Measurements from ENCODE around the gene CCDC85B.
A peak's percentile ranks its signal among the peaks of the same experiment; 100 is the strongest.

CCDC85B gene

GRCh38 chr11:65869643-65870306 is 20.7 kb upstream of the CCDC85B start:
- no peak for DNase-seq (ENCODE audit: low spot score)

DNA sequence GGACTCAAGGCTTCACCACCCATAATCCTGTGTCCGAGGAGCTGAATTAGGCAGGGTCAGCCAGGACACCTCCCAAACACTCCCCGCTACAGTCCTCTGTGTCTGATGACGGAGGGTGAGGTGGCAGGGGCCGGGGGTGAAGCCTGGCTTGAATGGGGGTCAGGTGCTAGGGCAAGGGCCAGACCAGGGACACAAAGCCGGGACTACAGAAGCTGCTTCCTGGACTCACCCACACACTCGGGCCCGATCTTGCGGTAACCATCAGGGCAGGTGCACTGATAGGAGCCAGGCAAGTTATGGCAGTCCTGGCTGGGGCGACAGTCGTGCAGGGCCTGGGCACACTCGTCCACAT is 20.2 kb upstream of the CCDC85B start:
- DNase-seq (ENCODE audit: low spot score): no peak

DNA sequence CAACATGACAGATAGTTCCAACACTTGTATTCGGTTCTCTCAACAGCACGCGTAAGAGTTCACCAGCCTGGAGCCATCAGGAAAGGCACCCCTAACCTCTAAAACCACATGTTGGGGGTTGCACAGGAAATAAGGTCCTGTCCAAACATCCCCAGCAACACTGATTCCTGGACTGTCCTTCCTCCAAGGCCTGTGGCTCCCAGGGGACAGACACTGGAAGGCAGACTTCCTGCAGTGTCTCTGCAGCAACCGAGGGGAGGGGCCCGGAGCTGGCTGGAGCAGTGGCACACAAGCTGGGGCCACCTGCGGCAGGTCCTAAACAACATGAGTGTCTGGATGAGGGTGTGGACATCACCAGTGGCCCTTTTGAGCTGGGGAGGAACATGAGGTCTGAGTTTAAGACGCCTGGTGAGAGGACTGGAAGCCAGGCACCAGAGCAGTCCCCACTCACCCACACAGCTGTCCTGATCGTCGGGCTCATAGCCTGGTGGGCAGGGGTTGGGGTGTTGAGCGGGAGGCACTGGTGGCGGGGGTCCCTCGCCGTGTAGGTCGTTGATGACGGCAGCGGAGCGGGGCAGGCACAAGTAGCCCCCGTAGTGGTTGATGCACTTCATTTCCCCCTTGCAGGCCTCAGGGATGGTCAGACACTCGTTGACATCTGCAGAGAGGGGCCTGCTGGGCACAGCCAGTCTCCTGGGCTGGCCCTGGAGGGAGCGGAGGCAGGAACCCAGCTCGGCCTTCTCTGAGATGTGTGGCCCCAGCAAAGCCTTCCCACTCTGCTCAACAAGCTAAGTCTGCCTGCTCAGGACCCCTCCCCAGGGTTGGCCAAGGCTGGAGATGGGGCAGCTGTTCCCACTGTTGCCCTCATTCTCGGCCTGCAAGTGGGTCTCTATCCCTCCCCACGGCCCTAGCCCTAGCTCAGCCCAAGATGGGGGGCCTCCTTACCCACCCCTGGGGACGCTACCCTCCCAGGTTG is 19.5 kb upstream of the CCDC85B start:
- DNase-seq (ENCODE audit: low spot score): no peak

DNA sequence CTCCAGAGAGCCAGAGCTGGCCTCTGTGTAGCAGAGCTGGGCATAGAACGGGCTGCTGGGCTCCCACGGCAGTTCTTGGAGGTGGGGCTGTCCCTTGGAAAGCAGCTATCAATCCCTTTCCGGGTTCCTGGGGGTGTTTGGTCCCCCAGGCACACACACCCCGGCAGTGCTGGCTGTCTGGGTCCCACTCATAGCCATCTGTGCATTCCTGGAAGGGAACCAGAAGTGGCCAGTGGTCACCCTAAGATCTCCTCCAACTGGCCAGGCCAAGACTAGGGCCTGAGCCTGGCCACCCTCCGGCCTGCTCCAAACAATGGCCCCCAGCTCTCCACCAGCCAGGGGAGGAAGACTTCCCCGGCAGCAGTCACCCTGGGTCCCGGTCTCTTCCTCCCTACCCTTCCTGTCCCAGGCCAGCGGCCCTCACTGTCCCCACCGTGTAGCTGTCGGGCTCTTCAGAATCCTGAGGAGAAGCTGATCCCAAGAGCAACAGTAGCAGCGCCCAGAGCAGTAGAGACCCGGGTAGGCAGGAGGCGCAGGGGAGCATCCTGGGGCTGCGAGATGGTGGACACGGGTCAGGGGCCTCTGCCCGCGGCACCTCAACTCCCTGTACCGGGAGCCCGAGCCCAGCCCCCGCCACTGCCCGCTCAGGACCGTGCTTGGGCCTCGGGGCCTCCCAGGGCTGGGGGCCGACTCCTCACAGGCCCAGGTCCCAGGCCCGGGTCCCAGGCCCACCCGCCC is 18.5 kb upstream of the CCDC85B start:
- no peak for DNase-seq (ENCODE audit: low spot score)

GRCh38 chr11:65872586-65873317 is 17.7 kb upstream of the CCDC85B start, which contains the start of gene EFEMP2:
Gene EFEMP2, minus strand, starts transcription at chr11:65872800. Its CDS starts 446 bp downstream, at chr11:65872354.
- DNase-seq (ENCODE audit: low spot score): no peak

DNA sequence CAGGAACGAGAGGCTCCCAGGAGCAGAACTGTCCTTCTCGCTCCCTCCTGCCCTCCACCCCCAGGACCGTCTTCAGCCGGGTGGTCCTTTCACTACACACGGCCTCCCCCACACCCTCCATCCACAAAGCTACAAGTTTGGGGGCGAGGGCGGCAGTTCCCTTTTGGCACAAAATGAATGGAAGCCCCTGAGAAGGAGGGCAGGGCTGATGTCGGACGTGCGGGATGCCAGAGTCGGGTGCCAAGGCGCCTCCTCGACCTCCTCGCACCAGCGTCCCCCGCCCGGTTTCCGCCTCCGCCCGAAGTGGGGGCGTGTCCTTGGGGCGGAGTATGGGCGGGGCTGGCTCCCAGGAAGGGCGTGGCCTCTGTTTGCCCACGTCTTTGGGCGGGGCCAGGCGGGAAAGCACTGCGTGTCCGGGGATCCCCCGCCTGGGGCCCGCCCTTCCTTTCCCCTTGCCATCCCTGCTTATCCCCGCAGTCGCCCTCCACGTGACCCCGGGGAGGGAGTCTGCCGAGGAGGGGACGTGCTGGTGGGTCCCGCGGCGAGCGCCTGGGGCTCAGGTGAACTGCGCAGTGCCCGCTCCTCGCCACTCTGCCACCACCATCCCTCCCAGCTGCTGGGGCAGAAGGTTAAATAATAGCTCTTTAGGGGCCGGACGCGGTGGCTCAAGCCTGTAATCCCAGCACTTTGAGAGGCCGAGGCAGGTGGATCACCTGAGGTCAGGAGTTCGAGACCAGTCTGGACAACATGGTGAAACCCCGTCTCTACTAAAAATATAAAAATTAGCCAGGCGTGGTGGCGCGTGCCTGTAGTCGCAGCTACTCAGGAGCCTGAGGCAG is 16.9 kb upstream of the CCDC85B start:
- DNase-seq (ENCODE audit: low spot score): peak; percentile 96

DNA sequence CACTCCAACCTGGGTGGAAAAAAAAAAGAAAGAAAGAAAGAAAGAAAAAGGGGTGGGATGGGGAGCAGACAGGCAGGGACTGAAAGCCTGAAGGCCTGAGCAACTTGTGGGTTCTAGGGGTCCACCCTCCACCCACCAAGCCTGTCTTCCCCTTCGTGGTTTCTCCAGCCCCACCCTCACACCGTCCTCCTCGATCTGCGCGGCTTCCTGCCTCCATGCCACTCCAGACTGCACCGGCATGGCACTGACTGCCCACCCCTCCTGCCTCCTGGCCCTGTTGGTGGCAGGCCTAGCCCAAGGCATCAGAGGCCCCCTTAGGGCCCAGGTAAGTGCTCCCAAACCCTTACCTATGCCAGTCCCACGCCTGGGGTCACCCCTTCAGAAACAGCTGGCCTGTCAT is 10.9 kb upstream of the CCDC85B start, which contains the start of gene CTSW:
Gene CTSW (plus strand): TSS at position 221 of the 400 bp plus-strand sequence. CDS start 18 bp downstream, at position 239.
- no peak for DNase-seq (ENCODE audit: low spot score)

DNA sequence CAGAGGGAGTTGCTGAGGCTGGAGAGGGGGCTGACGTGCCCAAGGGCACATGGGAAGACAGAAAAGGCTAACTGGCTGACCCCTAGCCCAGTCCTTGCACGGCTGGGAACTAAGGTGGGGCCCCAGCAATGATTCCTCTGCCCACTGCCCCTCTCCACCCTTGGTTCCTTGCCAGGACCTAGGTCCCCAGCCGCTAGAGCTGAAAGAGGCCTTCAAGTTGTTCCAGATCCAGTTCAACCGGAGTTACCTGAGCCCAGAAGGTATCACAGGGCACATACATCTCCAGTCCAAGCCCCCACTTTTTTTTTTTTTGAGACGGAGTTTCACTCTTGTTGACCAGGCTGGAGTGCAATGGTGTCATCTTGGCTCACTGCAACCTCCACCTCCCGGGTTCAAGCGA is 10.4 kb upstream of the CCDC85B start:
- DNase-seq (ENCODE audit: low spot score): no peak

DNA sequence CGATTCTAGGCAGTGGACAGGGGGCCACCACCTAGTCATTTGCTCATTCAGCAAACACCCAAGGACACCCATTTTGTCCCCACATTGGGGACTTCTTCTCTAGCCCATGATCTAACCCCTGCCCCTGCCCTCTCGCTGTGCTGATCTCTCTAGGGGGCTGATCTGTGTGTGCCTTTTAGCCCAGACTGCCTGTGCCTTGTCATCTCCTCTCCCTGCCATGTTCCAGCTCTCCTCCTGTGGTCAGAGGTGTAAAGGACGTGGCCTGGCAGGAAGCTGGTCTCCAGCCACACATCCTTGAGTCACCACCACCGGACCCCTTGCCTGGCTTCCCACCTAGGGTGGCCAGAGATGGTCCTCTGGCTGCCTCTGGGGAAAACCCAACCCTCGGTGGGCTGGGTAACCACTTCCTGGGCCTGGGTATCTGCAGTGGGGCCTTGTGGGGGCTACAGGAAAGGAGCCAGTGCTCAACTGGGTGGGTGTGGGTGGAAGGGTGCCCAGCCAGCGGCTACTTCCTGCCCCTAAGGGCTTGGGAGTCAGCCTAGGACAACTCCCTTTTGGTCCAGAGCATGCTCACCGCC is 9.5 kb upstream of the CCDC85B start:
- DNase-seq (ENCODE audit: low spot score): no peak

GRCh38 chr11:65882120-65883057 is 8.1 kb upstream of the CCDC85B start:
- DNase-seq (ENCODE audit: low spot score): no peak

DNA sequence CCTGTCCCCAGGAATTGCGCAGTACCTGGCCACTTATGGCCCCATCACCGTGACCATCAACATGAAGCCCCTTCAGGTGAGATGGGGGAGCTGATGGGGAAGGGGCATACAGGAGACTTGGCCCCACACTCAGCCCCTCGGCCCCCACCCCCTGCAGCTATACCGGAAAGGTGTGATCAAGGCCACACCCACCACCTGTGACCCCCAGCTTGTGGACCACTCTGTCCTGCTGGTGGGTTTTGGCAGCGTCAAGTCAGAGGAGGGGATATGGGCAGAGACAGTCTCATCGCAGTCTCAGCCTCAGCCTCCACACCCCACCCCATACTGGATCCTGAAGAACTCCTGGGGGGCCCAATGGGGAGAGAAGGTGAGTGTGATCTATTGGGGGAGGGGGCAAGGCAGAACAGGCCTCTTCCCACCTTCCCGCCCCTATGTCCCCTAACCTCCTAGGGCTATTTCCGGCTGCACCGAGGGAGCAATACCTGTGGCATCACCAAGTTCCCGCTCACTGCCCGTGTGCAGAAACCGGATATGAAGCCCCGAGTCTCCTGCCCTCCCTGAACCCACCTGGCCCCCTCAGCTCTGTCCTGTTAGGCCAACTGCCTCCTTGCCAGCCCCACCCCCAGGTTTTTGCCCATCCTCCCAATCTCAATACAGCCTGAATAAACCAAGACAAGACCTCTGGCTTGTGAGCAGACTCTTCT is 7.3 kb upstream of the CCDC85B start:
- DNase-seq (ENCODE audit: low spot score): no peak

- no peak for DNase-seq (ENCODE audit: low spot score)
These were observed 6.4 kb upstream of the CCDC85B start for GRCh38 chr11:65883786-65884715.

DNA sequence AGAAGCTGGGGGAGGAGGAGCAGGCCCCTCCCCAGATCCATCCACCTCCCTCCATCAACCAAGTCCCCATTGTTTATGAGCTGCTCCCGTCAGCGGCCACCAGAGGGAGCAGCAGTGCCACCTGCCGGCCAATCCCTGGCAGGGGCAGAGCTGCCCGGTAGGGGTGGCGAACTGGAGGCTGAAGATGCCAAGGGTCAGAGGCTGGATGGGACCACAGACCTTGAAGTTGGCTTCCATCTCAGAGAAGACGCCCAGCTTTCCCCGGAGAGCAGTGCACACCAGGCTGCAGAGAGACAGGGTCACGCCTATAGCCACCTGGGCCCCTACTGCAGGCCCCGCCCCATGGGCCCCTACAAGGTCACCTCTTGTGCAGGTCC is 5.8 kb upstream of the CCDC85B start:
- peak; percentile 81 for DNase-seq (ENCODE audit: low spot score)

- DNase-seq (ENCODE audit: low spot score): no peak
These were observed 5.2 kb upstream of the CCDC85B start for GRCh38 chr11:65885231-65885630.

DNA sequence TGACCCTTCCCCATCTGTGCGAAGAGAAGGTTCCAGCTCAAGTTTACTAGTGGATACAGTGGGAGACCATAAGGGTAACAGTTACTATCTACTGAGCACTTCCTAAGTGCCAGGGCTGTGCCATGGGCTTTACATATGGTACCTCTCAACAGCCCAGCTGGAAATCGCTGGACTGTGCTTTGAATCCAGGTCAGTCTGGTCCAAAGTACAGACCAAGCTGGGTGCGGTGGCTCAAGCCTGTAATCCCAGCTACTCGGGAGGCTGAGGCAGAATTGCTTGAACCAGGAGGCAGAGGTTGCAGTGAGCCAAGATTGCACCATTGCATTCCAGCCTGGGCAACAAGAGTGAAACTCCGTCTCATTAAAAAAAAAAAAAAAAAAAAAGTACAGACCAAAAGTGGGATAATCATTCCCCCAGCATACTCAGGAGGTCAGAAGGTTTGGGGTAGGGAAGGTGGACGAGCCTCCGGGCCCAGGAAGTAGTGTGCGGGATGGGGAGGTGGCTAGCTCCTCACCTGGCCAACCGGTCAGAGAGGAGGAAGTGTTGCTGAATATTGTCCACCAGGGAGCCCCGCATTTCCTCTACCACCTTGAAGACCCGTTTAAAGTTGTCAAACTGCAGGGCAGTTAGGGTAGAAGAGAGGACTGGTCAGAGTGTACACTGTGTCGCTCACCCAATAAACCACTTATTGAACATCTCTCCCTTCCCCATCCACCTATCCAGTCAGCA is 4.5 kb upstream of the CCDC85B start:
- DNase-seq (ENCODE audit: low spot score): no peak

GRCh38 chr11:65886826-65887722 is 3.4 kb upstream of the CCDC85B start:
- DNase-seq (ENCODE audit: low spot score): no peak

Measured in kidney tubule cell (primary cell).